ENCODE results near the gene MTMR4.

Gene MTMR4

DNA sequence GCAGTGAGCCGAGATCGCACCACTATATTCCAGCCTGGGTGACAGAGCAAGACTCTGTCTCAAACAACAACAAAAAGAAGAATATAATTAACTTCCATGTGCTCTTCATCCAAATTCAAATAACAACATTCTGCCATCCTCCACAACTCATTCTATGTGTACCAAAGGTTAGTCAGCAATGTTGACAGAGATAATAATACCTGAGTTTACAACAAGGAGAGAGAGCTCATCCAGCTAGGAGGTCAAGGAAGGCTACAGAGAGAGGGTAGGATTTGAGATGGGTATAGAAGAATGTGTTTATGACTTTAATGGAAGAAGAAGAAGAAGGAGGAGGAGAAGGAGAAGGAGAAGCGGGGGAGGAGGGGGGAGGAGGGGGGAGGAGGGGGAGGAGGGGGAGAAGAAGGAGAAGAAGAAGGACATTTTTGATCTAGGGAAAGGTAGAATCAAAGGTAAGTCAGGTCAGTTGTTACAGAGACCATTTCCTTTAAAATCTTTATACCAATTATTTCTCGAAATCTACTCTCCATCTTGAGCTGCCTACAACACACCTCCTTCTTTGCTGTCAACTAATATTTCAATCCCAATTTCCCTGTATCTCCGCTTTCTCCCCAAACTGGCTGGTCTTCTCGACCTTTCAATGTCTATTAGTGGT, 16.1 kb downstream of the MTMR4 start:
- no peak for DNase-seq
- TF ChIP-seq, protein P1, sequence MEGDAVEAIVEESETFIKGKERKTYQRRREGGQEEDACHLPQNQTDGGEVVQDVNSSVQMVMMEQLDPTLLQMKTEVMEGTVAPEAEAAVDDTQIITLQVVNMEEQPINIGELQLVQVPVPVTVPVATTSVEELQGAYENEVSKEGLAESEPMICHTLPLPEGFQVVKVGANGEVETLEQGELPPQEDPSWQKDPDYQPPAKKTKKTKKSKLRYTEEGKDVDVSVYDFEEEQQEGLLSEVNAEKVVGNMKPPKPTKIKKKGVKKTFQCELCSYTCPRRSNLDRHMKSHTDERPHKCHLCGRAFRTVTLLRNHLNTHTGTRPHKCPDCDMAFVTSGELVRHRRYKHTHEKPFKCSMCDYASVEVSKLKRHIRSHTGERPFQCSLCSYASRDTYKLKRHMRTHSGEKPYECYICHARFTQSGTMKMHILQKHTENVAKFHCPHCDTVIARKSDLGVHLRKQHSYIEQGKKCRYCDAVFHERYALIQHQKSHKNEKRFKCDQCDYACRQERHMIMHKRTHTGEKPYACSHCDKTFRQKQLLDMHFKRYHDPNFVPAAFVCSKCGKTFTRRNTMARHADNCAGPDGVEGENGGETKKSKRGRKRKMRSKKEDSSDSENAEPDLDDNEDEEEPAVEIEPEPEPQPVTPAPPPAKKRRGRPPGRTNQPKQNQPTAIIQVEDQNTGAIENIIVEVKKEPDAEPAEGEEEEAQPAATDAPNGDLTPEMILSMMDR (IDR thresholded peaks at IDR 0.05; ENCODE audit: low read length), result no peak
- TF ChIP-seq EZH2 (optimal IDR thresholded peaks at IDR 0.05; ENCODE audit: low read depth, low read length) (no peak), EZH2phosphoT487 (IDR thresholded peaks at IDR 0.05; ENCODE audit: low read length) (no peak)
- no peak overlapping the region for H3K9ac ChIP-seq (ENCODE audit: low read length)

DNA sequence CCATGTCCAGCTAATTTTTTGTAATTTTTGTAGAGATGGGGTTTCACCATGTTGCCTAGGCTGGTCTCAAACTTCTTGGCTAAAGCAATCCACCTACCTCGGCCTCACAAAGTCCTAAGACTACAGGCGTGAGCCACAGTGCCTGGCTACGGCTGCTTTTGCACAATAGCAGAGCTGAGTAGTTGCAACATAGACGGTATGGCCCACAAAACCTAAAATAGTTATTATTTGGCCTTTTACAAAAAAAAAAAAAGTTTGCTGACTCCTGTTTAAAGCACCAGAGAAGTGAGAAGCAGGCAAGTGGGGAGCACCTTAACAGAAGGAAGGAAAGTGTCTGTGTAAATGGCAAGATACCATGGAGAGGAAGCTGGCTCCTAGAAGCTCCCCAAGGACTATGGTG, 20.9 kb downstream of the MTMR4 start:
- H2AFZ ChIP-seq (ENCODE audit: low read length), result no peak overlapping the region
- H3F3A ChIP-seq (ENCODE audit: insufficient read depth, low read length), result no peaks in the 10 kb centered on the region
- H3K79me2 ChIP-seq (ENCODE audit: low read length), result no peaks in the 10 kb centered on the region
- H3K9me2 ChIP-seq (replicated peaks; ENCODE audit: insufficient read depth, low read length), result no peaks in the 10 kb centered on the region
- H3K4me2 ChIP-seq (ENCODE audit: low read depth, low read length), result no peak overlapping the region
- no peak overlapping the region for H3K9ac ChIP-seq (ENCODE audit: low read length)
- H3K27me3 ChIP-seq (replicated peaks; ENCODE audit: insufficient read depth, low read length), result no peaks in the 10 kb centered on the region
- H3K36me3 ChIP-seq (replicated peaks; ENCODE audit: insufficient read depth, low read length), result peaks cover 11% of the 10 kb centered on the region; the same call in 1 of the 2 replicates
- no peaks in the 10 kb centered on the region for H3K9me3 ChIP-seq (replicated peaks; ENCODE audit: insufficient read depth, low read length)
- TF ChIP-seq, protein P1 (IDR thresholded peaks at IDR 0.05; ENCODE audit: low read length), result no peak
- TF ChIP-seq EZH2 (optimal IDR thresholded peaks at IDR 0.05; ENCODE audit: low read depth, low read length) (no peak), EZH2phosphoT487 (IDR thresholded peaks at IDR 0.05; ENCODE audit: low read length) (no peak)
- H3K4me3 ChIP-seq (ENCODE audit: low read length), result no peak overlapping the region
- no peak for DNase-seq
- H3K27ac ChIP-seq (ENCODE audit: low read length), result no peak overlapping the region
- H3K4me1 ChIP-seq (ENCODE audit: low read length), result no peaks in the 10 kb centered on the region
- no peaks in the 10 kb centered on the region for H4K20me1 ChIP-seq (ENCODE audit: insufficient read depth, low read length)

More for the DNA sequence above, 16.1 kb downstream of the MTMR4 start:
- Histone ChIP-seq H3K4me1 (ENCODE audit: low read length) (no peaks in the 10 kb centered on the region), H3K9me2 (replicated peaks; ENCODE audit: insufficient read depth, low read length) (no peaks in the 10 kb centered on the region), H3K79me2 (ENCODE audit: low read length) (0 out of 2 replicates have a peak, but pooled peaks cover 4% of the 10 kb centered on the region), H2AFZ (ENCODE audit: low read length) (no peak overlapping the region), H3F3A (ENCODE audit: insufficient read depth, low read length) (no peaks in the 10 kb centered on the region), H4K20me1 (ENCODE audit: insufficient read depth, low read length) (no peaks in the 10 kb centered on the region), H3K27me3 (replicated peaks; ENCODE audit: insufficient read depth, low read length) (no peaks in the 10 kb centered on the region), H3K4me2 (ENCODE audit: low read depth, low read length) (no peak overlapping the region), H3K9me3 (replicated peaks; ENCODE audit: insufficient read depth, low read length) (no peaks in the 10 kb centered on the region), H3K36me3 (replicated peaks; ENCODE audit: insufficient read depth, low read length) (peaks cover 5% of the 10 kb centered on the region; the same call in 1 of the 2 replicates), H3K4me3 (ENCODE audit: low read length) (no peak overlapping the region), H3K27ac (ENCODE audit: low read length) (no peak overlapping the region)

DNA sequence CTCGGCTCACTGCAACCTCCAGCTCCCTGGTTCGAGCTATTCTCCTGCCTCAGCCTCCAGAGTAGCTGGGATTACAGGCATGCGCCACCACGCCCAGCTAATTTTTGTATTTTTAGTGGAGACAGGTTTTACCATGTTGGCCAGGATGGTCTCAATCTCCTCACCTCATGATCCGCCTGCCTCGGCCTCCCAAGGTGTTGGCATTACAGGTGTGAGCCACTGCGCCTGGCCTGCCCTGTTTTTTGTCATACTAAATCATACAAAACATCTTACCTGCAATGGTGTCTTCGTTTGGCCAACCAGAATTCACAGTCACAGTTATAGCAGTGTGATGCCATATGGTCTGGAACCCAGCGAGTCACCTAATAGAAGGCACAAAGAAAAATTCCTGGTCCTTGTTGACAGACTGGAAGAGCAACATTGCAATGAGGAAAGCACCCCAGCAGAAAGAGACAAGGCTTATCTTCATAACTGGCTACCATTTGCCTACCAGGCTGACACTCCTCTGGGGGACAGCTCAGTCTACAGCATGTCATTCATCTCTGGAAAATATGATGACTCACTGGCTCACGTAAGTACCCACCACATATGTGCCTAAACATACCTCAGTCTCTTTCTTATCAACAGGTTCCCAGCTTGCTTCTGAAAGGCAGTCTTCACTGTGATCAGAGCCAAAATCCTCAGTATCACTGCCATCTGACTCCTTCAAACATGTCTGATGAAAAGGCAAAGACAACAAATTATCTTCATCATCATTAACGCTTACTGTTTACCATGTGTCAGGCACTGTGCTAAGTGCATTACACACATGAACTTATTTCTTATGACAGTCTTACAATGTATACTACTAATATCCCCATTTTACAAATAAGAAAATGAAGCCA, 22.0 kb downstream of the MTMR4 start:
- Histone ChIP-seq H3K27me3 (replicated peaks; ENCODE audit: insufficient read depth, low read length) (no peaks in the 10 kb centered on the region), H3K79me2 (ENCODE audit: low read length) (no peaks in the 10 kb centered on the region), H3K4me2 (ENCODE audit: low read depth, low read length) (no peak overlapping the region), H2AFZ (ENCODE audit: low read length) (no peak overlapping the region), H3K9me2 (replicated peaks; ENCODE audit: insufficient read depth, low read length) (no peaks in the 10 kb centered on the region), H4K20me1 (ENCODE audit: insufficient read depth, low read length) (no peaks in the 10 kb centered on the region), H3K4me1 (ENCODE audit: low read length) (no peaks in the 10 kb centered on the region), H3K36me3 (replicated peaks; ENCODE audit: insufficient read depth, low read length) (peaks cover 11% of the 10 kb centered on the region; the same call in 1 of the 2 replicates), H3F3A (ENCODE audit: insufficient read depth, low read length) (no peaks in the 10 kb centered on the region), H3K9me3 (replicated peaks; ENCODE audit: insufficient read depth, low read length) (no peaks in the 10 kb centered on the region), H3K4me3 (ENCODE audit: low read length) (no peak overlapping the region), H3K27ac (ENCODE audit: low read length) (no peak overlapping the region), H3K9ac (ENCODE audit: low read length) (no peak overlapping the region)
- TF ChIP-seq EZH2 (optimal IDR thresholded peaks at IDR 0.05; ENCODE audit: low read depth, low read length) (no peak), EZH2phosphoT487 (IDR thresholded peaks at IDR 0.05; ENCODE audit: low read length) (no peak)
- TF ChIP-seq, protein P1 (IDR thresholded peaks at IDR 0.05; ENCODE audit: low read length), result no peak
- no peak for DNase-seq

Measured in MM.1S (cell line).